Measurements from ENCODE around the gene TSHZ2.

The TSHZ2 gene

GRCh38 chr20:53069132-53069531 lies 97.0 kb downstream of the TSHZ2 start:
- DNase-seq, result peak; percentile 94

- DNase-seq, result no peak
Observed at GRCh38 chr20:53070224-53070623, 98.1 kb downstream of the TSHZ2 start.

- DNase-seq, result peak; percentile 9
Observed at GRCh38 chr20:53070706-53071392, 98.7 kb downstream of the TSHZ2 start.

- DNase-seq, result no peak
Observed at GRCh38 chr20:53071833-53072232, 99.7 kb downstream of the TSHZ2 start.

DNA sequence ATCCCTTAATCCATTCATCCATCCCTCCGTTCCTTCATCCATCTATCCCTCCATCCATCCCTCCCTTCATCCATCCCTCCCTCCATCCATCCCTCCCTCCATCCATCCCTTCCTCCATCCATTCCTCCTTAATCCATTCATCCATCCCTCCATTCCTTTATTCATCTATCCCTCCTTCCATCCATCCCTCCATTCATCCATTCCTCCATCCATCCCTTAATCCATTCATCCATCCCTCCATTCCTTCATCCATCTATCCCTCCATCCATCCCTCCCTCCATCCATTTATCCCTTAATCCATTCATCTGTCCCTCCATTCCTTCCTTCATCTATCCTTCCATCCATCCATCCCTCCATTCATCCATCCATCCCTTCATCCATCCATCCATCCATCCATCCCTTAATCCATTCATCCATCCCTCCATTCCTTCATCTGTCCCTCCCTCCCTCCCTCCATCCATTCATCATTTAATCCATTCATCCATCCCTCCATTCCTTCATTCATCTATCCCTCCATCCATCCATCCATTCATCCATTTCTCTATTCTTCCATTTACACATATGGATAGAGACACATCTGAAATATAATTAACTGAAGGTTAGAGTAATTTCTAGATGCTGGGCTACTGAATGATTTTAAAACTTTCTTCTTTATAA lies 100.9 kb downstream of the TSHZ2 start:
- no peak for DNase-seq

GRCh38 chr20:53073636-53074415 lies 101.7 kb downstream of the TSHZ2 start:
- DNase-seq, result no peak

GRCh38 chr20:53074811-53075314 lies 102.7 kb downstream of the TSHZ2 start:
- no peak for DNase-seq

DNA sequence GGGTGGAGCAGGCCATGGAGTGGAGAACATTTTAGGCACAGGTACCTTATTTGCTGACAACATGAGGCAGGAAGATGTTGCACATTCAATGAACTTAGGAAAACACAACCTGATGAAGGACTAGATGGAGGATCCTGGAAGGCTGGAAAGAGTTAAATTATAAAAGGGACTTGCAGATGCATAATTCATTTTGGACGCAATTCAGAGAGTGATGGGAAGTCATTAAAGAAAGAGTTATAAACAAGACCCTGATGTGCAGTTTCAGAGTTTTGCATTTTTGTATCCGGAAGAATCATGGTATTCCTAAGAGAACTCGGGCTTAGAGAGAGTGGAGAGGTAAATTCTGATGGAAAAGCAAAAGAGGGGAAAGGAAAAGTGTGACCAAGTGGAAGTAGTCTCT lies 104.5 kb downstream of the TSHZ2 start:
- no peak for DNase-seq

- DNase-seq, result no peak
Observed at GRCh38 chr20:53077373-53078205, 105.4 kb downstream of the TSHZ2 start.

GRCh38 chr20:53078761-53079160 lies 106.6 kb downstream of the TSHZ2 start:
- DNase-seq, result no peak

DNA sequence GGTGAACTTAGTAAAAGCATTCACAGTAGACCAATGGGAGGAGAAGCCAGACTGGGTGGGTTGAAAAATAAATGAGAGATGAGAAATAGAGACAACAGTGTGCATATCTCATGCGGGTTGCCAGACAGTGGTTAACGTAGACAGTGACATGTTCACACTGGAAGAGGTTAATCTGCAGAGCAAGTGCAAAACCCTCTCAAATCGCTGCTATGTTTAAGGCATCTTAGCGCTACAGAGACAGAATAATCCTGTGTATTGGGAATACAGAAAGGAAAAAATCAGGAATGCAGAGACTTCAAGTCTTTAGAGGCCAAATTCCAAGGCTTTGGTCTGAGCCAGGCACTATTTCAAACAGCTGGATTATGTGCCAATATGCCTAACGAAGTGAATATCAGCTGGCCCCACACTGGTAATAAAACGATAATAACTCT lies 107.1 kb downstream of the TSHZ2 start:
- DNase-seq, result no peak

- no peak for DNase-seq
Observed at GRCh38 chr20:53079828-53080686, 107.9 kb downstream of the TSHZ2 start.

DNA sequence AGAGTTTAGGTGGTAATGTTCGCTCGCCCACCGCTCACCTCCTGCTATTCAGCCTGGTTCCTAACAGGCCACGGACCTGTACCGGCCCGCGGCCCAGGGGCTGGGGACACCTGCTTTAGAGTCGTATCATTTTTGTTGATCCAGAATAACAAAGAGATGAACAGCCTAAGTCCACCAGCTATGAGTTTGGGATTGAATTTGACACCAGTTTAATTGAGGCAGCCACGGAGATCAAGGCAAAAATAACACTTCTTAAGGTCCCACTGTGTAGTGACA lies 108.5 kb downstream of the TSHZ2 start:
- DNase-seq, result no peak

GRCh38 chr20:53080969-53081871 lies 109.1 kb downstream of the TSHZ2 start:
- no peak for DNase-seq

DNA sequence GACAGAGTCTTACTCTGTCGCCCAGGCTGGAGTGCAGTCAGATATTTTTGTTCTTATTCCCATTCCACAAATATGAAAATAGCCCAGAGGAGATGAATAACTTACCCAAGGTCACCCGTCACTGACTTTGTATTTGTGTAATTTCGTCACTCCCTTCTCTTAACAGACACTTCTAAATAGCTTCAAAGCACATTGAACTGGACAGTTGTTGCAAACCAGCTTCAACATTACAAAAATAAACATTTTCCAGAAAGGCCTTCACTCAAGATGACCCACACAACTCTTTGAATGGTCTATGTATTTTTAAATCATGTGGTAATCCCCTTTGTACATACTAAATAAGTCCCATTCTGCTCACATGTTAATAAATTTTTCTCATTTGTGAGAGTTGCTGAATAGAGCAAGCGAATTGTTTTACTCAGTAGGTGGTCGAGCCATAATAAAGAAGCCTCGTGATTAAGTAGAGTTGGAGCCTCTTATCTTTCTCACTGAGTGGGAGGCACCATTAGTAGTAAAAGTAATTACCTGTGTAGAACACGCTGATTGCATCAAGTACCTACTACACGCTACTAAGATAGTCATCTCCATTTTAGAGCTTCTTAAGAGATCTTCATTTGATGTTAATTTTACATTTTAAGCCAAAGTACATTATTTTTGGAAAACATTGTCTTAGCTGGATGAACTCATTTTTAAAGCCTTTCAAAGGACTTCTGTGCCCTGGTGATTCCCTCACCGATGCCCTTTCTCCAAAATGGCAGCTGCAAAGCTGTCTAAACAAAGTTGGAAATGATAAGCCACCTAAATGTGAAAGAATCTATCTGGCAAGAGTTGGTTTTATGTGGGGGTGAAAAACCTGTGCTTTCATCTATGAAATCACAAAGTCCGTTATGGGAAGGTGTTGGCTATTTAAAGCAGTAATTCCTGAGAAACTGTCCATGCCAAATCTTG lies 110.0 kb downstream of the TSHZ2 start:
- no peak for DNase-seq

DNA sequence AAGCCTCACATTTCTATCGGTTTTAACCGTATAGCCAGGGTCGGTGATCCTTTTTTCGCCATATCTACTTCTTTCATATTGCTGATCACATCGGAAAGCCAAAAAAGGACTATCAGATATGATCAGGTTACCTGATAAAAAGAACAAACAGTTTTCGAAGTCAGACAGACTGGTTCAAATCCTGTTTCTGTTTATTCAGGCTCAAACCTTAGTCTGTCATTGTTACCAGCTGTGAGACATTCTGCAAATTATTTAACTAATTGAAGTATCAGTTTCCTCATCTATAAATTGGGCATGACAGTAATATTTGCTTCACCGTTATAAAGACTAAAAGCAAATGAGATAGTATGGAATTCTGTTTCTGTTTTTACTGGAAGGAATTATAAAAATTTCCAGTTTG lies 111.3 kb downstream of the TSHZ2 start:
- DNase-seq, result no peak

GRCh38 chr20:53084408-53084997 lies 112.3 kb downstream of the TSHZ2 start:
- no peak for DNase-seq

DNA sequence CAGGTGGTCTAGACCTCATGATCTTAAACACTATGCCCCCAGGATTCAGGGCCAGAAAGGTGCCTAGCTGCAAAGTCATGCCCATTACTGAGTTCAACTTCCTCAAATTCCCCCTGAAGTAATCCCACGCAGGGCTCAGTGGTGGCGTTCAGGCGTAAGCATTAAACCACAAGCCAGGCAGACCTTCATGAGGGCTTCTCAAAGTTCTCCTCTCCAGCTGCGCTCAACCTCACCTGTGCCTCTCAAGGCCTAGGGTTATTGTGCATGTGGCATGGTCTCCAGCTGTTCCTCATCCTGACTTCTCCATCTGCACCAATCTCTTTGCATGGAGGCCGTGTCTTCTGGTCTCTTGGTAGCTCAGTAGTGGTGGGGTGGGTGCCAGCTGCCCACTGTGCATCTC lies 113.6 kb downstream of the TSHZ2 start:
- no peak for DNase-seq

- no peak for DNase-seq
Observed at GRCh38 chr20:53087037-53087777, 115.0 kb downstream of the TSHZ2 start.

Measured in NCI-H82 (cell line).